Lung (tissue), 12 donors: ENCODE data around the gene RAPGEF2. TPM values are rescaled to one million over a fixed set of nuclear protein-coding genes. Genes with fewer than 3 reads are reported as not detected.
A peak's percentile ranks its signal among the peaks of the same experiment; 100 is the strongest.

ENCODE experiments used
- ATAC-seq: fragments of 200-7000 bp; cut with Tn5 transposase; one replicate; pipeline ENCODE4 v1.9.1; 2020; ENCODE audit warnings: moderate number of reproducible peaks; ENCODE audit not compliant: insufficient read depth, low FRiP score
- DNase-seq, 3 donors: peaks; one replicate each; pipeline ENCODE4 v3.0.0-alpha.2; 2013 to 2017
- H3K27ac ChIP-seq, 2 donors: one replicate each; pipeline ENCODE4 v1.5.1; 2013; ENCODE audit warnings: mild to moderate bottlenecking in 2 of 2, moderate library complexity in 2 of 2, control low read depth in 1 of 2, inconsistent platforms in 1 of 2, low read depth in 1 of 2, low read length in 1 of 2
- H3K27me3 ChIP-seq, 3 donors: one replicate each; pipeline ENCODE4 v1.5.1; 2013; ENCODE audit warnings: low read length in 2 of 3; ENCODE audit not compliant: control insufficient read depth in 3 of 3, insufficient read depth in 3 of 3
- H3K36me3 ChIP-seq, 4 donors: one replicate each; pipeline ENCODE4 v1.5.1; 2013; ENCODE audit warnings: low read length in 4 of 4, mild to moderate bottlenecking in 1 of 4, moderate library complexity in 1 of 4; ENCODE audit not compliant: control insufficient read depth in 4 of 4, insufficient read depth in 4 of 4
- H3K4me1 ChIP-seq, 5 donors: one replicate each; pipeline ENCODE4 v1.5.1; 2013; ENCODE audit warnings: low read length in 5 of 5, mild to moderate bottlenecking in 2 of 5, moderate library complexity in 1 of 5; ENCODE audit not compliant: control insufficient read depth in 5 of 5, insufficient read depth in 5 of 5
- H3K4me3 ChIP-seq: one replicate; pipeline ENCODE4 v1.5.1; 2013; ENCODE audit warnings: mild to moderate bottlenecking, control low read depth, moderate library complexity
- H3K9ac ChIP-seq, 2 donors: one replicate each; pipeline ENCODE4 v1.5.1; 2013; ENCODE audit warnings: low read length in 2 of 2, control low read depth in 1 of 2; ENCODE audit not compliant: insufficient read depth in 1 of 2
- H3K9me3 ChIP-seq, 4 donors: one replicate each; pipeline ENCODE4 v1.5.1; 2013; ENCODE audit warnings: low read length in 3 of 4, mild to moderate bottlenecking in 1 of 4, moderate library complexity in 1 of 4; ENCODE audit not compliant: control insufficient read depth in 4 of 4, insufficient read depth in 3 of 4
- CTCF ChIP-seq: IDR thresholded peaks from 2 replicates; pipeline ENCODE4 v1.5.1; 2012; ENCODE audit warnings: mild to moderate bottlenecking; ENCODE audit errors: control extremely low read depth, extremely low read depth
- WGBS, 2 donors: extraction: QIAGEN DNeasy Blood & Tissue Kit; methylation state at CpG; one replicate each; pipeline ENCODE4 v1.1.7; 2013; 5-methylcytosine and 5-hydroxymethylcytosine counted together
- polyA plus RNA-seq, 2 donors: library from polyadenylated mRNA; stranded (reverse); fragments of 200-250 nt; gene quantifications; one replicate each; pipeline ENCODE4 v1.2.1, GENCODE V29; 2013
- total RNA-seq, 2 donors: library from RNA; depleted of rRNA in 1 of 2; stranded (reverse); fragments of >200 nt in 1 of 2; gene quantifications; one replicate each; pipeline ENCODE4 v1.2.1, GENCODE V29; 2014 to 2021
- donor health status: control.
- donor health status: control.
- donor health status: Bipolar disorder and iron deficiency.
- donor health status: healthy.
- donor health status: DM: yes; HTN: yes; CAD: no.

RAPGEF2 gene
- total and polyA plus RNA-seq, 4 donors = 8.6 to 88.7 (median 32.2) TPM

GRCh38 chr4:159221280-159221679 is 118.4 kb downstream of the RAPGEF2 start:
- H3K36me3 ChIP-seq = no peaks in the 10 kb centered on the region
- H3K27ac ChIP-seq = no peak overlapping the region
- no peak overlapping the region for H3K9ac ChIP-seq
- ATAC-seq (no peak), DNase-seq (no peak)
- H3K27me3 ChIP-seq = no peaks in the 10 kb centered on the region
- no peak for TF ChIP-seq CTCF
- 95% methylated on average over 3 of the region's 3 CpGs for WGBS, 2 donors
- H3K9me3 ChIP-seq = no peaks in the 10 kb centered on the region
- peaks cover 0 to 16% (median 0%) of the 10 kb centered on the region in 5 donors for H3K4me1 ChIP-seq
- H3K4me3 ChIP-seq = no peak overlapping the region

GRCh38 chr4:159222043-159222552 is 119.2 kb downstream of the RAPGEF2 start:
- ATAC-seq (no peak), DNase-seq (no peak)
- 89 to 95% methylated on average over 4 of the region's 4 CpGs for WGBS, 2 donors
- H3K9ac ChIP-seq = no peak overlapping the region
- no peaks in the 10 kb centered on the region for H3K36me3 ChIP-seq
- H3K4me1 ChIP-seq = peaks cover 0 to 12% (median 0%) of the 10 kb centered on the region in 5 donors
- no peak overlapping the region for H3K4me3 ChIP-seq
- H3K9me3 ChIP-seq = no peaks in the 10 kb centered on the region
- H3K27ac ChIP-seq = no peak overlapping the region
- TF ChIP-seq CTCF = no peak
- no peaks in the 10 kb centered on the region for H3K27me3 ChIP-seq

- ATAC-seq = no peak
- no peaks in the 10 kb centered on the region for H3K36me3 ChIP-seq
- no peak for DNase-seq
- H3K4me1 ChIP-seq = peaks cover 2 to 21% (median 7%) of the 10 kb centered on the region in 5 donors
- H3K27ac ChIP-seq = no peak overlapping the region
- H3K4me3 ChIP-seq = no peak overlapping the region
- no peak overlapping the region for H3K9ac ChIP-seq
- H3K27me3 ChIP-seq = no peaks in the 10 kb centered on the region
- WGBS, 2 donors = 95 to 97% methylated on average over 3 of the region's 3 CpGs
- no peaks in the 10 kb centered on the region for H3K9me3 ChIP-seq
- TF ChIP-seq CTCF = no peak
Observed at GRCh38 chr4:159224408-159224807, 121.5 kb downstream of the RAPGEF2 start.

GRCh38 chr4:159227378-159227777 is 124.5 kb downstream of the RAPGEF2 start:
- ATAC-seq = no peak
- 63 to 76% methylated on average over 3 of the region's 3 CpGs for WGBS, 2 donors
- peak overlapping the region in 1 of 2 donors; percentile 50 for H3K9ac ChIP-seq
- H3K27me3 ChIP-seq = no peaks in the 10 kb centered on the region
- no peak overlapping the region for H3K4me3 ChIP-seq
- no peak for TF ChIP-seq CTCF
- peaks cover 2 to 21% (median 6%) of the 10 kb centered on the region in 5 donors for H3K4me1 ChIP-seq
- peak overlapping the region; percentile 70 to 90 for H3K27ac ChIP-seq
- H3K9me3 ChIP-seq = peaks cover 0 to 4% (median 0%) of the 10 kb centered on the region in 4 donors
- H3K36me3 ChIP-seq = no peaks in the 10 kb centered on the region
- no peak for DNase-seq
